Thoracic aorta (tissue), 2 donors: Measurements from ENCODE around the gene CCDC116. TPM values are rescaled to one million over a fixed set of nuclear protein-coding genes. Genes with fewer than 3 reads are reported as not detected.

Experiments
- ATAC-seq: fragments of 150-250 bp; one replicate; pipeline ENCODE4 v1.8.0; 2017; ENCODE audit warnings: low read depth; ENCODE audit not compliant: insufficient number of reproducible peaks, low FRiP score
- DNase-seq: peaks from one replicate; pipeline ENCODE4 v3.0.0-alpha.2; 2020; ENCODE audit warnings: low spot score
- H3K27ac ChIP-seq, 2 donors: fragments of 200-600 bp; sonication (generic); 1 replicate in 1 of 2; 2 replicates in 1 of 2; pipeline ENCODE4 v1.5.1; 2016; ENCODE audit warnings: mild to moderate bottlenecking in 2 of 2, moderate library complexity in 2 of 2
- H3K27me3 ChIP-seq: fragments of 200-600 bp; sonication (generic); replicated peaks from 2 replicates; pipeline ENCODE4 v1.6.0; 2016; ENCODE audit warnings: mild to moderate bottlenecking; ENCODE audit not compliant: insufficient read depth
- H3K36me3 ChIP-seq: fragments of 200-600 bp; sonication (generic); one replicate; pipeline ENCODE4 v1.5.1; 2016
- H3K4me1 ChIP-seq, 2 donors: fragments of 200-600 bp; sonication (generic); 1 replicate in 1 of 2; 2 replicates in 1 of 2; pipeline versions ENCODE4 v1.5.1 to v1.6.0; 2016; ENCODE audit warnings: low read depth in 2 of 2, mild to moderate bottlenecking in 1 of 2; ENCODE audit not compliant: control insufficient read depth in 1 of 2
- H3K4me3 ChIP-seq: fragments of 200-600 bp; sonication (generic); 2 replicates; pipeline ENCODE4 v1.5.1; 2016; ENCODE audit warnings: mild to moderate bottlenecking
- H3K9me3 ChIP-seq: fragments of 200-600 bp; sonication (generic); 2 replicates; pipeline ENCODE4 v1.5.1; 2016
- total RNA-seq, 2 donors: library from RNA; depleted of rRNA; stranded (reverse); fragments of >200 nt; gene quantifications; one replicate each; pipeline versions ENCODE4 v1.1.0 to v1.2.3, GENCODE V29; 2016
- TF ChIP-seq, protein P1 (sequence below): fragments of 200-600 bp; sonication (generic); IDR thresholded peaks from one replicate; pipeline ENCODE4 v1.5.1; 2019; ENCODE audit warnings: antibody characterized with exemption

Gene CCDC116
- total RNA-seq, 2 donors from 2014 or later: 0.71 TPM; not detected in 1

DNA sequence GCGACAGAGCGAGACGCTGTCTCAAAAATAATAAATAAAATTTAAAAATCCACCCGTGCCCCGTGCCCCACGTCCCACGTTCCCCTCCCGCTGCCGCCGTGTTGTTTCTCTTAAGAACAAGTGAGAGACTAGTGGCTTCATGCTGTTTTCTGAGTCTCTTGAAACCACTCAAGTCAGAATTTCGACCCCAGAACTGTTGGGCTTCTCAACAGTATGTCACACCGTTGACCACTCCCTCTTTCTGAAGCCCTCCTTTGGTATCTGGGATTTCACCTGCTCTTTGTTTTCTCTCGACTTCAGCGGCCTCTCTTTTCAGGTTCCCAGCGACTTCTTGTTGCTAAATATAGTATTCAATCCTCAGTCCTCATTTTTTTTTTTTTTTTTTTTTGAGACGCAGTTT lies 34.2 kb downstream of the CCDC116 start:
- Histone ChIP-seq H3K36me3 (peaks cover 12% of the 10 kb centered on the region), H3K4me1 (peaks cover 0 to 16% of the 10 kb centered on the region in 2 donors), H3K4me3 (peak overlapping the region; percentile 88), H3K27me3 (no peaks in the 10 kb centered on the region), H3K27ac (peak overlapping the region in 1 of 2 donors; percentile 89), H3K9me3 (no peaks in the 10 kb centered on the region)
- TF ChIP-seq, protein P1, sequence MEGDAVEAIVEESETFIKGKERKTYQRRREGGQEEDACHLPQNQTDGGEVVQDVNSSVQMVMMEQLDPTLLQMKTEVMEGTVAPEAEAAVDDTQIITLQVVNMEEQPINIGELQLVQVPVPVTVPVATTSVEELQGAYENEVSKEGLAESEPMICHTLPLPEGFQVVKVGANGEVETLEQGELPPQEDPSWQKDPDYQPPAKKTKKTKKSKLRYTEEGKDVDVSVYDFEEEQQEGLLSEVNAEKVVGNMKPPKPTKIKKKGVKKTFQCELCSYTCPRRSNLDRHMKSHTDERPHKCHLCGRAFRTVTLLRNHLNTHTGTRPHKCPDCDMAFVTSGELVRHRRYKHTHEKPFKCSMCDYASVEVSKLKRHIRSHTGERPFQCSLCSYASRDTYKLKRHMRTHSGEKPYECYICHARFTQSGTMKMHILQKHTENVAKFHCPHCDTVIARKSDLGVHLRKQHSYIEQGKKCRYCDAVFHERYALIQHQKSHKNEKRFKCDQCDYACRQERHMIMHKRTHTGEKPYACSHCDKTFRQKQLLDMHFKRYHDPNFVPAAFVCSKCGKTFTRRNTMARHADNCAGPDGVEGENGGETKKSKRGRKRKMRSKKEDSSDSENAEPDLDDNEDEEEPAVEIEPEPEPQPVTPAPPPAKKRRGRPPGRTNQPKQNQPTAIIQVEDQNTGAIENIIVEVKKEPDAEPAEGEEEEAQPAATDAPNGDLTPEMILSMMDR: no peak
- ATAC-seq: no peak
- DNase-seq: no peak

DNA sequence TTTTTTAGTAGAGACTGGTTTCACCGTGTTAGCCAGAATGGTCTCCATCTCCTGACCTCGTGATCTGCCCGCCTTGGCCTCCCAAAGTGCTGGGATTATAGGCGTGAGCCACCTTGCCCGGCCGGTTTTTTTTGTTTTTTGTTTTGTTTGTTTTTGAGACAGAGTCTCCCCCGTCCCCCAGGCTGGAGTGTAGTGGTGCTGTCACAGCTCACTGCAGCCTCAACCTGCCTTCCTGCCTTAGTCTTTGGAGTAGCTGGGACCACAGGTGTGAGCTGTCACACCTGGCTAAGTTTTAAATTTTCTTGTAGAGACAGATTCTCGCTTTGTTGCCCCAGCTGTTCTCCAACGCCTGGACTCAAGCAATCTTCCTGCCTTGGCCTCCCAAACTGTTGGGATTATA lies 36.5 kb downstream of the CCDC116 start:
- no peak for ATAC-seq
- no peak overlapping the region for H3K4me3 ChIP-seq
- H3K4me1 ChIP-seq: peaks cover 0 to 16% of the 10 kb centered on the region in 2 donors
- DNase-seq: no peak
- H3K36me3 ChIP-seq: peaks cover 35% of the 10 kb centered on the region
- no peaks in the 10 kb centered on the region for H3K9me3 ChIP-seq
- H3K27ac ChIP-seq: no peak overlapping the region
- TF ChIP-seq, protein P1: no peak
- H3K27me3 ChIP-seq: no peaks in the 10 kb centered on the region

DNA sequence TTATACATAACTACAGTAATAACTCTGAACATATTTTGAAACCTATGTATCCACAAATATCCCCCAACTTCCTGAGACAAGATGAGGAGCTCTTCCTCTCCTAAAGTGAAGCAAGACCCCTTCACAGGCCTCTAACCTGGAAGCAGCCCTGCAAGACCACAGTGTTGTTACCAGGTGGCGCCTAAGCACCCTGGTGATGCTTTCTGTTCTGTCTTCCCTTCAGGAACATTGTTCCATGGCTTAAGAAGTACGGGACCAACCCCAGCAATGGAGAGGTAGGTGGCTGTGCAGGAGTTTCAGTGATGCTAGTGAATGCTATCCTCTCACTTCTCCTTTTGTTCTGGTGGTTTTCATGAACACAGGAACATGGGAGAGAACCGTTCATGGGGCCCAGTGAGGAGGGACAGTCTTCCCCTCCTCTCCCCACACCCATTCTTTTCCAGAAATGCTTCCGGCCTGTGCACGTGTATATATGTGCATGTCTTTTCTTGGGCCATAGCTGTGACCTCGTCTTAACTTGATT lies 39.6 kb downstream of the CCDC116 start:
- peaks cover 46% of the 10 kb centered on the region for H3K36me3 ChIP-seq
- no peak for ATAC-seq

DNA sequence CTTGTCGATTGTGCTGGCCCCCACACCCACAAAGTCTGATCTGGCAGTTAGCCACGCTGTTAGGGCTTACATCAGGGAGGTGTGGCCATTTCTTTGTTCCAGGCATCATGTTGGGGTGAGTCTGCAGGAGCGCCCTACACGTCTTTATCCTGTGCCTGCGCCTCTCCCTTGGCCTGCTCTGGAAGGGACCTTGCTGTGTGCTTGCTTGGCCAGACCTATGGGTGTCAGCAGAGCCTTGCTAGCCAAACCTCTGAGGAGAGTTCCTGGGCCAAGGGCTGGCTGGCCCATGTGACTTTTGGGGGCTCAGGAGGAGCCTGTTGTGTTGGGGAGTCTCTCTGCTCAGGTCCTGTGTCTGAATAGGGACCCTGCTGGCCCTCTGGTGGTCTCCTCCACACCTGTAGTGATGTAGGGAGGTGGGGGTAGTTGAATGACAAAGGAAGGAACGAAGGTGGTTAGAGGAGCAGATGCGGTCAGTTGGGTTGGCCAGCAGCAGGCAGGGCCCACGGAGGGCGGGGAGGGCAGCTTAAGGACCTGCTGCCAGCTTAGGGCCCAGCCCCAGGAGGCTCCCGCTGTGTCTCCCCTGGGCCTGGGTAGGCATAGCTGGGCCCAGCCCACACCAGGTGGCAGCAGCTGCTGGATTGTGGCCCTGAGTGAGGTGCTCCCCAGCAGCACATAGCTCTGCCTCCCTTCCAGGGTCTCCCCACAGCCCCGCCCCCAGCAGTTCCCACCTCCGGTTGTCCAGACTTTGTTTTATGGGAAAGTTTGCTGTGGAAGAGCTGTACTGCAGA lies 41.2 kb downstream of the CCDC116 start:
- Histone ChIP-seq H3K27me3 (no peaks in the 10 kb centered on the region), H3K36me3 (peaks cover 51% of the 10 kb centered on the region), H3K27ac (no peak overlapping the region), H3K4me1 (no peaks in the 10 kb centered on the region), H3K4me3 (no peak overlapping the region), H3K9me3 (no peaks in the 10 kb centered on the region)
- no peak for DNase-seq
- TF ChIP-seq, protein P1: no peak
- no peak for ATAC-seq

More for the DNA sequence above, 39.6 kb downstream of the CCDC116 start:
- H3K27me3 ChIP-seq: no peaks in the 10 kb centered on the region
- no peak overlapping the region for H3K27ac ChIP-seq
- H3K9me3 ChIP-seq: no peaks in the 10 kb centered on the region
- TF ChIP-seq, protein P1: no peak
- H3K4me3 ChIP-seq: no peak overlapping the region
- no peak for DNase-seq
- H3K4me1 ChIP-seq: peaks cover 0 to 5% of the 10 kb centered on the region in 2 donors

DNA sequence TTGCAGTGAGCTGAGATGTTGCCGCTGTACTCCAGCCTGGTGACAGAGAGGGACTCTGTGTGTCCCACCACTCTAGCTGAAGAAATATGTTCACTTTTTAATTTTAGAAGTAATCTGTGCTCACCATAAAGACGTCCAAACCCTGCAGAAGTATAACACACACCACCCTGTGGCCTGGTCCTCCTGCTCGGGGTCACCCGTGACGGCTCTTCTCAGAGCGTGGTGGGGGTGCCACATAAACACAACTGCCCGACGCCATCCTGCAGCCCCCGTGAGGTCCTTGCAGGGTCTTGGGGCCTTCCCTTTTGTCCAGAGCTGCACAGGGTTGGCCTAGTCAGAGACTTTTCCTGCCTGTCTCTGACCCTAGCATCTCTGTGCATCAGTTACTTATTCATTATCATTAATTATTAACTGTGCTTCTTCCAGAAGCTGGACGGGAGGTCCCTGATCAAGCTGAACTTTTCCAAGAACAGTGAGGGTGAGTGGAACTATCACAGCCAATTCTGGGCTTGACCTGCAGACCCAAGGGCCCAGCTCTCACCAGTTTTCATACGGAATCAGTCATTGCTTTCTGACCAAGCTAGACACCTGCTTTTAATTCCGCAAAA lies 42.2 kb downstream of the CCDC116 start:
- H3K4me1 ChIP-seq: no peaks in the 10 kb centered on the region
- H3K4me3 ChIP-seq: no peak overlapping the region
- H3K9me3 ChIP-seq: no peaks in the 10 kb centered on the region
- H3K36me3 ChIP-seq: peaks cover 51% of the 10 kb centered on the region
- no peak overlapping the region for H3K27ac ChIP-seq
- TF ChIP-seq, protein P1: no peak
- no peak for DNase-seq
- no peaks in the 10 kb centered on the region for H3K27me3 ChIP-seq
- ATAC-seq: no peak
